OCI-LY7 (cell line): ENCODE data around the gene VEZF1. TPM values are rescaled to one million over a fixed set of nuclear protein-coding genes. Genes with fewer than 3 reads are reported as not detected.

ENCODE experiments used
- BruUV-seq: library from RNA; stranded (reverse); fragments of 400-500 nt; replicated peaks from 2 replicates; lab custom pipeline; 2021; lab: Mats Ljungman, UMichigan
- CTCF ChIA-PET: fragments of 300-600 bp; sonication (Branson Sonifier 250); formaldehyde crosslinking; loops from one replicate; lab custom pipeline; 2022; ENCODE audit warnings: antibody characterized with exemption; ENCODE audit not compliant: unreplicated experiment; lab: Charles Lee
- POLR2A ChIA-PET: fragments of 300-600 bp; sonication (Branson Sonifier 250); formaldehyde crosslinking; loops from one replicate; lab custom pipeline; 2022; ENCODE audit warnings: antibody characterized with exemption; lab: Charles Lee
- DNase-seq: peaks from one replicate; pipeline ENCODE4 v3.0.0-alpha.2; 2015; ENCODE audit warnings: low spot score
- H2AFZ ChIP-seq: fragments of 200-600 bp; sonication (generic), shearing (Covaris generic); 2 replicates; pipeline ENCODE4 v1.6.1; 2014; ENCODE audit warnings: mild to moderate bottlenecking, antibody characterized with exemption, low read length, moderate library complexity
- H3K27ac ChIP-seq: fragments of 200-600 bp; sonication (generic); 2 replicates; pipeline ENCODE4 v1.5.1; 2014; ENCODE audit warnings: mixed run types, low read depth, mild to moderate bottlenecking, moderate library complexity, low read length, inconsistent platforms; ENCODE audit not compliant: poor library complexity, severe bottlenecking
- H3K36me3 ChIP-seq: fragments of 200-600 bp; sonication (generic); 2 replicates; pipeline ENCODE4 v1.6.1; 2014; ENCODE audit warnings: mild to moderate bottlenecking, antibody characterized with exemption, low read length, moderate library complexity, mixed read lengths; ENCODE audit not compliant: insufficient read depth
- H3K4me1 ChIP-seq: fragments of 200-600 bp; sonication (generic); 2 replicates; pipeline ENCODE4 v1.5.1; 2014; ENCODE audit warnings: mild to moderate bottlenecking, low read length; ENCODE audit not compliant: insufficient read depth, poor library complexity, severe bottlenecking
- H3K4me2 ChIP-seq: fragments of 200-600 bp; sonication (generic); 2 replicates; pipeline ENCODE4 v1.6.1; 2014; ENCODE audit warnings: mild to moderate bottlenecking, low read length
- H3K4me3 ChIP-seq: fragments of 200-600 bp; sonication (generic); 2 replicates; pipeline ENCODE4 v1.5.1; 2014; ENCODE audit warnings: mild to moderate bottlenecking, low read depth, low read length; ENCODE audit not compliant: poor library complexity, severe bottlenecking
- H3K79me2 ChIP-seq: fragments of 200-600 bp; sonication (generic); 2 replicates; pipeline ENCODE4 v1.6.1; 2016; ENCODE audit warnings: low read depth, mild to moderate bottlenecking, low read length, moderate library complexity, mixed read lengths; ENCODE audit not compliant: insufficient read depth
- H3K9me2 ChIP-seq: fragments of 200-600 bp; sonication (generic); 2 replicates; pipeline ENCODE4 v1.6.1; 2016; ENCODE audit warnings: mild to moderate bottlenecking, low read length, mixed read lengths; ENCODE audit not compliant: insufficient read depth
- H3K9me3 ChIP-seq: fragments of 200-600 bp; sonication (generic); 2 replicates; pipeline ENCODE4 v1.6.1; 2014; ENCODE audit warnings: mild to moderate bottlenecking, mixed run types, low read length, mixed read lengths
- H4K20me1 ChIP-seq: fragments of 200-600 bp; sonication (generic); 2 replicates; pipeline ENCODE4 v1.6.1; 2014; ENCODE audit warnings: mild to moderate bottlenecking, antibody characterized with exemption, low read length, moderate library complexity, mixed read lengths; ENCODE audit not compliant: insufficient read depth
- CTCF ChIP-seq: fragments of 200-600 bp; sonication (generic); conservative IDR thresholded peaks from 2 replicates; pipeline ENCODE4 v1.5.1; 2014; ENCODE audit warnings: mild to moderate bottlenecking, antibody characterized with exemption, low read length, moderate library complexity, mixed read lengths
- EZH2phosphoT487 ChIP-seq: fragments of 200-600 bp; sonication (generic); IDR thresholded peaks from 2 replicates; pipeline ENCODE4 v1.6.1; 2018; ENCODE audit warnings: low read depth, borderline replicate concordance, mild to moderate bottlenecking, mixed run types, antibody characterized with exemption, low read length, moderate library complexity, mixed read lengths
- intact Hi-C: fragments of 100-400 bp; cut with micrococcal nuclease; formaldehyde crosslinking; loops from one replicate; pipeline ENCODE4 v1.10.0; 2022; ENCODE audit not compliant: unreplicated experiment
- total RNA-seq, 2 experiments: library from RNA; depleted of rRNA in 1 of 2; stranded (reverse); fragments of >200 nt in 1 of 2; shearing (Covaris generic) in 1 of 2; gene quantifications; 2 replicates each; pipeline ENCODE4 v1.2.3, GENCODE V29; 2014 to 2022

Gene VEZF1
- total RNA-seq, 2 experiments from 2014 or later: 22.6 to 35.4 TPM

- Histone ChIP-seq H2AFZ (no peak overlapping the region), H3K4me2 (peak overlapping the region; percentile 70), H3K9me2 (no peaks in the 10 kb centered on the region), H3K4me3 (peak overlapping the region; percentile 36), H4K20me1 (no peaks in the 10 kb centered on the region; the same call in 1 of the 2 replicates), H3K9me3 (no peaks in the 10 kb centered on the region), H3K4me1 (peaks cover 31% of the 10 kb centered on the region), H3K79me2 (no peaks in the 10 kb centered on the region), H3K27ac (no peak overlapping the region), H3K36me3 (no peaks in the 10 kb centered on the region)
- POLR2A ChIA-PET: interaction anchor here (0.6 to 1.0 kb wide), 5 partner anchors 12 to 684 kb away, joined by 3 to 4 read pairs (median 3); no protein-coding TSS in a partner anchor
- TF ChIP-seq CTCF (no peak), EZH2phosphoT487 (no peak; the same call in 1 of the 2 replicates)
- intact Hi-C loops: no loop called here
- no TSS peak for BruUV-seq
- CTCF ChIA-PET: no interaction called here
- peak; percentile 21 for DNase-seq
Observed at GRCh38 chr17:57940653-57941329, 47.3 kb downstream of the VEZF1 start.

GRCh38 chr17:57940231-57940630 lies 47.8 kb downstream of the VEZF1 start:
- CTCF ChIA-PET: no interaction called here
- H3K9me3 ChIP-seq: no peaks in the 10 kb centered on the region
- H3K27ac ChIP-seq: peak overlapping the region; percentile 22
- no TSS peak for BruUV-seq
- peak overlapping the region; percentile 70 for H3K4me2 ChIP-seq
- no peaks in the 10 kb centered on the region for H3K36me3 ChIP-seq
- TF ChIP-seq EZH2phosphoT487 (no peak), CTCF (no peak)
- H3K4me3 ChIP-seq: peak overlapping the region; percentile 36
- no peak for DNase-seq
- no peaks in the 10 kb centered on the region for H3K9me2 ChIP-seq
- H3K79me2 ChIP-seq: no peaks in the 10 kb centered on the region
- no peaks in the 10 kb centered on the region; the same call in 1 of the 2 replicates for H4K20me1 ChIP-seq
- peaks cover 31% of the 10 kb centered on the region for H3K4me1 ChIP-seq
- no peak overlapping the region for H2AFZ ChIP-seq
- intact Hi-C loops: no loop called here
- POLR2A ChIA-PET: interaction anchor here (0.6 to 1.2 kb wide), 7 partner anchors 8 to 719 kb away, joined by 3 to 4 read pairs (median 3); no protein-coding TSS in a partner anchor

GRCh38 chr17:57939797-57940196 lies 48.3 kb downstream of the VEZF1 start:
- Histone ChIP-seq H3K27ac (peak overlapping the region; percentile 22), H3K4me2 (peak overlapping the region; percentile 70), H3K36me3 (no peaks in the 10 kb centered on the region), H3K4me3 (peak overlapping the region; percentile 36), H4K20me1 (no peaks in the 10 kb centered on the region; the same call in 1 of the 2 replicates), H3K79me2 (no peaks in the 10 kb centered on the region), H3K9me3 (no peaks in the 10 kb centered on the region), H3K9me2 (no peaks in the 10 kb centered on the region), H3K4me1 (peaks cover 31% of the 10 kb centered on the region), H2AFZ (no peak overlapping the region)
- DNase-seq: peak; percentile 95
- intact Hi-C loops: loop anchor here (1.0 to 2.0 kb wide), 2 partner anchors 36 to 71 kb away; no protein-coding TSS in a partner anchor
- POLR2A ChIA-PET: interaction anchor here (0.6 to 1.2 kb wide), 8 partner anchors 8 to 720 kb away, joined by 3 to 4 read pairs (median 3); partner anchors contain the start of gene SRSF1
- TF ChIP-seq CTCF (no peak), EZH2phosphoT487 (no peak)
- CTCF ChIA-PET: no interaction called here
- no TSS peak for BruUV-seq
